GOT3 (cell line): ENCODE results near the gene SNX24.

ENCODE experiments used
- DNase-seq: peaks from one replicate; lab custom pipeline; 2025; ENCODE audit warnings: mixed read lengths; lab: John Stamatoyannopoulos, UW

SNX24 gene

GRCh38 chr5:123014689-123015088 is 169.3 kb downstream of the SNX24 start:
- DNase-seq = no peak

GRCh38 chr5:123028222-123028621 is 182.8 kb downstream of the SNX24 start:
- DNase-seq = no peak

- DNase-seq = no peak
Measured at GRCh38 chr5:123033157-123033671, 187.8 kb downstream of the SNX24 start.

GRCh38 chr5:123035360-123035917 is 190.0 kb downstream of the SNX24 start:
- DNase-seq = no peak

- DNase-seq = no peak
Measured at GRCh38 chr5:123035918-123036390, 190.5 kb downstream of the SNX24 start.

GRCh38 chr5:123036391-123037103 is 191.1 kb downstream of the SNX24 start, which contains the start of gene PPIC:
Gene PPIC (minus strand): TSS chr5:123036725. CDS start chr5:123036625, 100 bp downstream.
- peak; percentile 68 for DNase-seq

- DNase-seq = no peak
Measured at GRCh38 chr5:123037104-123037418, 191.6 kb downstream of the SNX24 start.

- DNase-seq = no peak
Measured at GRCh38 chr5:123039673-123040072, 194.3 kb downstream of the SNX24 start.

GRCh38 chr5:123044926-123045617 is 199.7 kb downstream of the SNX24 start:
- DNase-seq = no peak

GRCh38 chr5:123046222-123046621 is 200.8 kb downstream of the SNX24 start:
- DNase-seq = no peak

- no peak for DNase-seq
Measured at GRCh38 chr5:123047706-123048105, 202.3 kb downstream of the SNX24 start.

- no peak for DNase-seq
Measured at GRCh38 chr5:123051206-123051605, 205.8 kb downstream of the SNX24 start.
